T-helper 2 cell treated with Interferon-gamma antibody and Interleukin-4, amounts not matched to agents 100 ng/mL and 5 ng/mL, for 36 hours (primary cell): ENCODE measurements around the gene RGR. TPM values are rescaled to one million over a fixed set of nuclear protein-coding genes. Genes with fewer than 3 reads are reported as not detected.

Source experiments
- intact Hi-C: fragments of 100-400 bp; cut with micrococcal nuclease; formaldehyde crosslinking; loops from one replicate; pipeline ENCODE4 v1.15.1; 2023
- total RNA-seq: library from RNA; stranded (reverse); gene quantifications from 2 replicates; pipeline ENCODE4 v1.2.3, GENCODE V29; 2022

RGR gene, protein sequence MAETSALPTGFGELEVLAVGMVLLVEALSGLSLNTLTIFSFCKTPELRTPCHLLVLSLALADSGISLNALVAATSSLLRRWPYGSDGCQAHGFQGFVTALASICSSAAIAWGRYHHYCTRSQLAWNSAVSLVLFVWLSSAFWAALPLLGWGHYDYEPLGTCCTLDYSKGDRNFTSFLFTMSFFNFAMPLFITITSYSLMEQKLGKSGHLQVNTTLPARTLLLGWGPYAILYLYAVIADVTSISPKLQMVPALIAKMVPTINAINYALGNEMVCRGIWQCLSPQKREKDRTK
- not detected in 2 replicates for total RNA-seq

DNA sequence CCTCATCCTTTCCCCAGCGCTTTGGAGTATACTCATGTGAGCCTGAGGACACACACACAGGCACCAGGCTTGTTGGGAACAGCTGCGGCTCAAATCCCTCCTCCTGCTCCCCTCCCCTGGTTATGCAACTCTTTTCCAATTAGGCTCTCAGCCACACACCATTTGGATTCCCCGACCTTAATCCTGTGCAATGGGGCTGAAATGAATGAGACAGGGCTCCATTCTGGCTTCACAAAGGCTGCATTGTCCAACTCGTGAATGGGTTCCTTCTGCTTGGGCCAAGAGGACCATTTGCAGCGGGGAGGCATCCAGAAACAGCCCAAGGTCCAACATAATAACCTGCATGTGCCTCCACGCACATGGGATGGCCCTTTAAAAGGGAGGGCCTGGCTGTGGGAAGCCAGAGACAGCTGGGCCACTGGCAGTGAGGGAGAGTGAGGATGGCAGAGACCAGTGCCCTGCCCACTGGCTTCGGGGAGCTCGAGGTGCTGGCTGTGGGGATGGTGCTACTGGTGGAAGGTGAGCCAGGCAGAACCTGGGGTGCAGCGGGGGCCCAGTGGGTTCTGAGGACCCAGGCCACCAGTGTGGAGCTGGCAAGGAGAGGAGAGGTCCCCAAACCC lies at the start of gene RGR:
Gene RGR (plus strand): TSS at position 403 of the 620 bp plus-strand sequence. CDS start 38 bp downstream, at position 441.
- intact Hi-C loops = no loop called here

GRCh38 chr10:84196083-84196482 lies 48.8 kb upstream of the RGR start:
- intact Hi-C loops = no loop called here

GRCh38 chr10:84196941-84197340 lies 47.9 kb upstream of the RGR start:
- intact Hi-C loops = no loop called here

- intact Hi-C loops = no loop called here
Measured at GRCh38 chr10:84197643-84198042, 47.2 kb upstream of the RGR start.

GRCh38 chr10:84198206-84198915 lies 46.5 kb upstream of the RGR start:
- intact Hi-C loops = no loop called here

GRCh38 chr10:84200537-84201243 lies 44.2 kb upstream of the RGR start:
- intact Hi-C loops = no loop called here

- intact Hi-C loops = no loop called here
Measured at GRCh38 chr10:84201244-84201606, 43.6 kb upstream of the RGR start.

- intact Hi-C loops = no loop called here
Measured at GRCh38 chr10:84201682-84202081, 43.2 kb upstream of the RGR start.

DNA sequence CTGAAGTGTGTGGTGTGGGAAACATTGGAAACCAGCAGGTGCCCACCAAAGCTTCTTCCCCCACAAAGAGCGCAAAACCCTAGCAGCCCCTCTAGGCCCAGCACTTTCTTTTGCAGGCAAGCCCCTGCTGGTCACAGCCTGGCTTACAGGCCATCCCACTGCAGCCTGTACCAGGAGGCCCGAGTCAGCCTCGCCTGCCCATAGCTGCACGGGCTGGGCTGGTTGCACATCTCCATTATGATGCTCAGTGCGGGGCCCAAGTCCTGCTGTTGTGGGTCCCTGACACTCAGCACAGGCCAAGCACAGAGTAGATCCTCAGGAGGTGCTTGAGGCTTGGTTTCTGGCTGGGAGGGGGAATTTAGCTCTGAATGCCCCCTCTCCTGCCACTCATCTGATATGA lies 42.5 kb upstream of the RGR start:
- intact Hi-C loops = no loop called here

- intact Hi-C loops = no loop called here
Measured at GRCh38 chr10:84204122-84204521, 40.7 kb upstream of the RGR start.

DNA sequence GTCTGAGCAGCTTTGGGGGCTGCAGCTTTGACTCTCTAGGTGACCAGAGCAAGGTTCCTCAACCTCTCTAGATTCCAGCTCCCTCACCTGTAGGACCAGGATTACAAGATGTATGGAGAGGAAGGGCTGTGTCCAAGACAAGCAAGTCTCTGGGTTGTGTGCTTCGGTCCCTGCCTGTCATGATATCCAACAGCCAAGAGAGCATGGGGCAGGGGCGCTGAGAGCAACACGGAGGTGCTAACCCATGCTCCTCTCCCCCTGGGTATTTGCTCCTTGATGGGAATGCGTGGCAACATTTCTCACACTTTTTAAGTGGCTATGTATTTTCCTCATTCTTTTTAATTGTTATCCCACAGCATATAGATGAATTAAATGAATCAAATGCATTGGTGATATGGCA lies 40.2 kb upstream of the RGR start:
- intact Hi-C loops = loop anchor here (1.0 kb wide), 1 partner anchor 56 kb away; no protein-coding TSS in a partner anchor

DNA sequence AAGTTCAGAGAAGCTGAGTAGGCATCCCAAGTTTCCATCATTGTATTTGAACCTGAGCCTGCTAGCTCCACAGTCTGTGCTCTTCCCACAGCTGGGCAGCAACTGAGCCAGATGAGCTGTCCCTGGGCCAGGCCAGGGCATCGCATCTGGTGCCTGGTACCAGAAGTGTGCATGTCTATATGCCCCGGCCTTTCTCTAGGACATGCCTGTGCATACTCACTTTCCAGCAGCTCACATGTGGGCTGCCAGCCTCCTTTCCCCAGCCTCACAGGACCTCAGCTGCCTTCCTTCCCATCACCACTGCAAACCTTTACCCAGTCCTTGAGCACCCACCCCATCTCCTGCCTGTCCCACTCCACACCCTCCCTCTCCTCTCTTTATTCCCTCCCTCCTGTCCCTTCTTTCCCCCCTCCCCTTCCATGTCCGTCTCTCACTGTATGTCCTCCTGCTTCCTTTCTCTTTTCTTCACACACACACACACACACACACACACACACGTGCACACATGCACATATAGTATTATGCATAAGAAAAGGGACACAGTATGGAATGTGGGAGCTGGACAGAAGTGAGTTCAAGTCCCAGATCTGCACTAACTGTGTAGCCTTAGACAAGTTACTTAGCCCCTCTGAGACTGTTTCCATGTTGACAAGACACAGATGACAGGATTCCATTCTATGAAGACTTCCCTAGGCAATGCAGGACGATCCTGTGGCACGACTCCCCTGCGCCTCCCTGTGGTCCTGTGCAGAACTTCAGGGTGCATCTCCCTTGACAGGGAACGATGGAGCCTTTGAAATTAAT lies 39.6 kb upstream of the RGR start:
- intact Hi-C loops = loop anchor here (1.0 kb wide), 1 partner anchor 57 kb away; no protein-coding TSS in a partner anchor

GRCh38 chr10:84205853-84206525 lies 38.9 kb upstream of the RGR start:
- intact Hi-C loops = loop anchor here (1.0 kb wide), 1 partner anchor 58 kb away; no protein-coding TSS in a partner anchor

- intact Hi-C loops = no loop called here
Measured at GRCh38 chr10:84208023-84208422, 36.8 kb upstream of the RGR start.

- intact Hi-C loops = no loop called here
Measured at GRCh38 chr10:84211566-84211965, 33.3 kb upstream of the RGR start.

- intact Hi-C loops = no loop called here
Measured at GRCh38 chr10:84212014-84212413, 32.8 kb upstream of the RGR start.

GRCh38 chr10:84213076-84213475 lies 31.8 kb upstream of the RGR start:
- intact Hi-C loops = no loop called here

DNA sequence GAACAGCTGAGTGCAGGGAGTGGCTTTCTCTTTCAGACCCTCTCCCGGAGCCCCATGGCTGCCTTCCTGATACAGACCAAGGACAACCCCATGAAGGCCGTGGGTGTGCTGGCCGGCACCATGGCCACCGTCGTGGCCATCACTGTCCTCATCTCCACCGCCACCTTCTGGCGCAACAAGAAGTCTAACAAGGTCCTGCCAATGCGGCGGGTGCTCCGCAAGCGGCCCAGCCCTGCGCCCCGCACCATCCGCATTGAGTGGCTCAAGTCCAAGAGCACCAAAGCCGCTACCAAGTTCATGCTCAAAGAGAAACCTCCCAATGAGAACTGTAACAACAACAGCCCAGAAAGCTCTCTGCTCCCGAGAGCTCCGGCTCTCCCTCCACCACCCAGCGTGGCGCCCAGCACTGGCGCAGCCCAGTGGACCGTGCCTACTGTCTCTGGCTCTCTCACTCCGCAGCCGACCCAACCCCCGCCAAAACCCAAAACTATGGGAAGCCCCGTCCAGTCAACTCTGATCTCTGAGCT lies 30.7 kb upstream of the RGR start:
- intact Hi-C loops = loop anchor here (2.0 kb wide), 1 partner anchor 65 kb away; no protein-coding TSS in a partner anchor

DNA sequence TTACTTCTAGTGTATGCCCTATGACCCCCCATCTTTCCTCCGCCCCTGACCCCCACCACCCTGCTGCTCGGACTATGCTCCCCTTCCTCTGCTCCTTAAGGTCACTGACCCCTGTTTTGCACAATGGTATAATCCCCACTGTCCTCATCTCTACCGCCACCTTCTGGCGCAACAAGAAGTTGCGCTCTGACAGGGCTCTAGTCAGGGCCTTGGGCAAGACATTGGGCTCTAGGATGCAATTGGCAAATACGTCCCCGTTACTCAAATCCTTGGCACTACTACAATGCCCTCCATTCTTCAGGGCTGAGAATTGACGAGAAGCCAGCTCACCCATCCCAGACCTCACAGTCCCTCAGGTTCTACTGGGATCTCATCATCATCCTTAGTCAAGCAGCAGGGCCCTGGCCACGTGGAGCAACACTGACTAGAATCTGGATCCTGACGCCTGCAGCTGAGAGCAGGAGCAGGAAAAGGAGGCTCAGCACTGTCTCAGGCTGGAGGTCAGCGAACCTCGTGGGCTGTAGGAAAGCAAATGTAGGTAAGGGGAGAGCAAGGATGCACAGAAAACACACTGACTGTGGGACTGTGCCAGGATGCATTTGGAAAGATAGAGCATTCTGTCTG lies 30.1 kb upstream of the RGR start:
- intact Hi-C loops = loop anchor here (2.0 kb wide), 1 partner anchor 66 kb away; no protein-coding TSS in a partner anchor
